ENCODE measurements around the gene KIAA0040.

Gene KIAA0040

GRCh38 chr1:175232335-175232734, 39.8 kb upstream of the KIAA0040 start (continued):
- TF ChIP-seq ZBTB6 (tag by site-specific recombination; IDR thresholded peaks at IDR 0.05) (no peak), FEZF1 (tag by site-specific recombination; IDR thresholded peaks at IDR 0.05) (no peak), ELK4 (IDR thresholded peaks at IDR 0.05; ENCODE audit: borderline replicate concordance, low read depth, low read length) (no peak), ZBTB48 (tag by site-specific recombination; IDR thresholded peaks at IDR 0.05) (no peak), ZNF280C (tag by site-specific recombination; IDR thresholded peaks at IDR 0.05) (no peak), SCRT2 (tag by site-specific recombination; IDR thresholded peaks at IDR 0.05) (no peak), GFI1B (tag by site-specific recombination; IDR thresholded peaks at IDR 0.05) (no peak)

- H3K9me3 ChIP-seq (ENCODE audit: control insufficient read depth, insufficient read depth, low read depth, low read length) = no peaks in the 10 kb centered on the region
- CTCF ChIA-PET = no interaction called here
- H3K4me3 ChIP-seq (ENCODE audit: low read depth, low read length) = no peak overlapping the region
- POLR2A ChIA-PET = no interaction called here
- peaks cover 3% of the 10 kb centered on the region; the same call in 1 of the 2 replicates for H3K4me1 ChIP-seq (ENCODE audit: control insufficient read depth, insufficient read depth, low read length)
- no peaks in the 10 kb centered on the region for H3K36me3 ChIP-seq (ENCODE audit: control insufficient read depth in 2 of 2, insufficient read depth in 1 of 2, low read length in 2 of 2)
- TF ChIP-seq ZNF132 (tag by site-specific recombination; IDR thresholded peaks at IDR 0.05; ENCODE audit: borderline replicate concordance) = no peak
- TF ChIP-seq ZNF398 (tag by site-specific recombination; IDR thresholded peaks at IDR 0.05) = no peak
- no peak for TF ChIP-seq SP3 (tag by site-specific recombination; IDR thresholded peaks at IDR 0.05)
- no peak for TF ChIP-seq GLI2 (tag by site-specific recombination; IDR thresholded peaks at IDR 0.05; ENCODE audit: borderline replicate concordance, low read depth)
- no peak for TF ChIP-seq ZNF280D (tag by site-specific recombination; IDR thresholded peaks at IDR 0.05)
- no peak for TF ChIP-seq AEBP2 (tag by site-specific recombination; IDR thresholded peaks at IDR 0.05; ENCODE audit: borderline replicate concordance)
- TF ChIP-seq ZBTB8A (tag by site-specific recombination; IDR thresholded peaks at IDR 0.05) = no peak
- no peak for TF ChIP-seq SCRT2 (tag by site-specific recombination; IDR thresholded peaks at IDR 0.05)
- TF ChIP-seq ZNF513 (tag by site-specific recombination; IDR thresholded peaks at IDR 0.05) = no peak
- no peak for TF ChIP-seq ZXDB (tag by site-specific recombination; IDR thresholded peaks at IDR 0.05)
- TF ChIP-seq ZBTB7A (tag by site-specific recombination; IDR thresholded peaks at IDR 0.05; ENCODE audit: low read depth) = no peak
- TF ChIP-seq HIC1 (tag by site-specific recombination; IDR thresholded peaks at IDR 0.05) = no peak
- TF ChIP-seq ZNF501 (tag by site-specific recombination; IDR thresholded peaks at IDR 0.05) = no peak
- no peak overlapping the region for H3K27ac ChIP-seq (ENCODE audit: extremely low read depth, low read depth, low read length)
Measured at GRCh38 chr1:175225805-175226129, 33.2 kb upstream of the KIAA0040 start.
